GM23338 (cell line): ENCODE measurements around the gene TXNDC2. TPM values are rescaled to one million over a fixed set of nuclear protein-coding genes. Genes with fewer than 3 reads are reported as not detected.

Experiments used
- ATAC-seq: fragments of 200-7000 bp; cut with Tn5 transposase; 3 replicates; pipeline ENCODE4 v1.9.1; 2020
- DNase-seq: peaks from one replicate; pipeline ENCODE4 v3.0.0-alpha.2; 2015; ENCODE audit warnings: low spot score
- H2AFZ ChIP-seq: fragments of 200-600 bp; sonication (generic); 2 replicates; pipeline ENCODE4 v1.8.0; 2016; ENCODE audit warnings: antibody characterized with exemption, mild to moderate bottlenecking, moderate library complexity
- H3F3A ChIP-seq: fragments of 200-600 bp; sonication (generic); replicated peaks from 2 replicates; pipeline ENCODE4 v1.8.0; 2017; ENCODE audit warnings: antibody characterized with exemption, mixed run types, low read depth
- H3K27ac ChIP-seq: fragments of 200-600 bp; sonication (generic); 2 replicates; pipeline ENCODE4 v1.6.1; 2016; ENCODE audit warnings: low read depth
- H3K27me3 ChIP-seq: fragments of 200-600 bp; sonication (generic); 2 replicates; pipeline ENCODE4 v1.8.0; 2016; ENCODE audit warnings: mild to moderate bottlenecking, mixed run types, moderate library complexity; ENCODE audit not compliant: insufficient read depth
- H3K36me3 ChIP-seq: fragments of 200-600 bp; sonication (generic); 2 replicates; pipeline ENCODE4 v1.8.0; 2016; ENCODE audit warnings: mild to moderate bottlenecking; ENCODE audit not compliant: insufficient read depth
- H3K4me1 ChIP-seq: fragments of 200-600 bp; sonication (generic); 2 replicates; pipeline ENCODE4 v1.8.0; 2016; ENCODE audit warnings: mild to moderate bottlenecking, moderate library complexity; ENCODE audit not compliant: insufficient read depth
- H3K4me2 ChIP-seq: fragments of 200-600 bp; sonication (generic); 2 replicates; pipeline ENCODE4 v1.7.1; 2017; ENCODE audit warnings: mixed run types
- H3K4me3 ChIP-seq: fragments of 200-600 bp; sonication (generic); 2 replicates; pipeline ENCODE4 v1.6.1; 2016; ENCODE audit warnings: mixed run types
- H3K79me2 ChIP-seq: fragments of 200-600 bp; sonication (generic); replicated peaks from 2 replicates; pipeline ENCODE4 v1.8.0; 2017; ENCODE audit warnings: mild to moderate bottlenecking; ENCODE audit not compliant: insufficient read depth
- H3K9me2 ChIP-seq: fragments of 200-600 bp; sonication (generic); 2 replicates; pipeline ENCODE4 v1.8.0; 2017; ENCODE audit not compliant: insufficient read depth
- H4K20me1 ChIP-seq: fragments of 200-600 bp; sonication (generic); replicated peaks from 2 replicates; pipeline ENCODE4 v1.8.0; 2017; ENCODE audit warnings: mild to moderate bottlenecking; ENCODE audit not compliant: insufficient read depth
- H3K27ac Mint-ChIP-seq: 2 replicates; pipeline ENCODE4 v1.8.0; 2020; ENCODE audit warnings: inconsistent platforms, mild to moderate bottlenecking, moderate library complexity, mixed read lengths
- H3K27me3 Mint-ChIP-seq: 3 replicates; pipeline ENCODE4 v1.8.0; 2022; ENCODE audit warnings: low read depth, mild to moderate bottlenecking, moderate library complexity, mixed read lengths, inconsistent platforms; ENCODE audit not compliant: insufficient read depth, poor library complexity
- H3K36me3 Mint-ChIP-seq: 3 replicates; pipeline ENCODE4 v1.8.0; 2021; ENCODE audit warnings: low read depth, mild to moderate bottlenecking, inconsistent platforms, moderate library complexity, mixed read lengths
- H3K4me1 Mint-ChIP-seq: 3 replicates; pipeline ENCODE4 v1.8.0; 2020; ENCODE audit warnings: mild to moderate bottlenecking, inconsistent platforms, mixed read lengths
- H3K4me3 Mint-ChIP-seq: 3 replicates; pipeline ENCODE4 v1.8.0; 2021; ENCODE audit warnings: moderate library complexity, mild to moderate bottlenecking, inconsistent platforms, mixed read lengths
- H3K9me3 Mint-ChIP-seq: 3 replicates; pipeline ENCODE4 v1.8.0; 2020; ENCODE audit warnings: moderate library complexity, mild to moderate bottlenecking, inconsistent platforms, mixed read lengths
- CREB1 ChIP-seq: fragments of 250-450 bp; sonication (Bioruptor Pico); IDR thresholded peaks from 2 replicates; pipeline ENCODE4 v1.5.0; 2020; ENCODE audit warnings: low read depth, mild to moderate bottlenecking, moderate library complexity
- EZH2 ChIP-seq: fragments of 200-600 bp; sonication (generic); IDR thresholded peaks from one replicate; pipeline ENCODE4 v1.8.0; 2017; ENCODE audit warnings: antibody characterized with exemption, mild to moderate bottlenecking, low read depth; ENCODE audit not compliant: unreplicated experiment
- EZH2phosphoT487 ChIP-seq: fragments of 200-600 bp; sonication (generic); IDR thresholded peaks from one replicate; pipeline ENCODE4 v1.8.1; 2018; ENCODE audit warnings: antibody characterized with exemption; ENCODE audit not compliant: unreplicated experiment
- NANOG ChIP-seq: IDR thresholded peaks from 2 replicates; pipeline ENCODE4 v1.6.1; 2016; ENCODE audit warnings: antibody characterized with exemption, borderline replicate concordance
- STAT1 ChIP-seq: IDR thresholded peaks from one replicate; pipeline ENCODE4 v1.6.1; 2016; ENCODE audit warnings: antibody characterized with exemption; ENCODE audit not compliant: unreplicated experiment
- ZNF114 ChIP-seq: fragments of 250-450 bp; sonication (Bioruptor Pico); IDR thresholded peaks from 2 replicates; pipeline ENCODE4 v1.5.0; 2020; ENCODE audit warnings: mild to moderate bottlenecking, moderate library complexity
- ZNF331 ChIP-seq: fragments of 250-450 bp; sonication (Bioruptor Pico); IDR thresholded peaks from 2 replicates; pipeline ENCODE4 v1.5.0; 2020; ENCODE audit warnings: low read depth, mild to moderate bottlenecking, moderate library complexity
- polyA plus RNA-seq: library from polyadenylated mRNA; unstranded; fragments of >200 nt; fragmentation: Nextera tagmentation; extraction: Ambion mirVana; gene quantifications from 2 replicates; pipeline ENCODE4 v1.2.1, GENCODE V29; 2016
- total RNA-seq: library from RNA; depleted of rRNA; stranded (reverse); fragments of >200 nt; shearing (Covaris generic); gene quantifications from 2 replicates; pipeline ENCODE4 v1.2.3, GENCODE V29; 2014
- TF ChIP-seq, protein P1 (sequence below): IDR thresholded peaks from 2 replicates; pipeline ENCODE4 v1.6.1; 2016; ENCODE audit warnings: antibody characterized with exemption
- TF ChIP-seq, protein P2 (sequence below): fragments of 250-450 bp; sonication (Bioruptor Pico); IDR thresholded peaks from 2 replicates; pipeline ENCODE4 v1.5.0; 2020; ENCODE audit warnings: mild to moderate bottlenecking, moderate library complexity
- TF ChIP-seq, protein P3 (sequence below): IDR thresholded peaks from one replicate; pipeline ENCODE4 v1.6.1; 2018; ENCODE audit warnings: antibody characterized with exemption; ENCODE audit not compliant: unreplicated experiment

The TXNDC2 gene
- total and polyA plus RNA-seq, 2 experiments from 2014 or later: 0.16 TPM; not detected in 1

DNA sequence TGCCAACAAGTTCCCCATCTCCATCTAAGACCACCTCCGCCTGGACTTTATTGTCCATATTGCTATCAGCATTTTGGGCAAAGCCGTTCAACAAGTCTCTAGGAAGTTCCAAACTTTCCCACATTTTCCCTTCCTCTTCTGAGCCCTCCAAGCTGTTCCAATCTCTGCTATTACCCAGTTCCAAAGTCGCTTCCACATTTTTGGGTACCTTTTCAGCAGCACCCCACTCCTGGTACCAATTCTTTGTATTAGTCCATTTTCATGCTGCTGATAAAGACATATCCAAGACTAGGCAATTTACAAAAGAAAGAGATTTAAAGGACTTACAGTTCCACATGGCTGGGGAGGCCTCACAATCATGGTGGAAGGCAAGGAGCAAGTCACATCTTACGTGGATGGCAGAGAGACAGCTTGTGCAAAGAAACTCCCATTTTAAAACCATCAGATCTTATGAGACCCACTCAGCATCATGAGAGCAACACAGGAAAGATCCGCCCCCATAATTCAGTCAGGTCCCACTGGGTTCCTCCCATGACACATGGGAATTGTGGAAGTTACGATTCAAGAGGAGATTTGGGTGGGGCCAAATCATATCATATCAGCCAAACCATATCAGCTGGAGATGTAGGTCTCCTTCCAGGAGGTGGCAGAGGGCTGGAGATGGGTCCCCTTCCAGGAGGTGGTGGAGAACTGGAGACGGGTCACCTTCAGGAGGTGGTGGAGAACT lies 19.8 kb upstream of the TXNDC2 start:
- ATAC-seq (no peak), DNase-seq (no peak)
- H3K36me3 Mint-ChIP-seq: peaks cover 16% of the 10 kb centered on the region
- TF ChIP-seq EZH2 (no peak), STAT1 (no peak)
- TF ChIP-seq, protein P1, sequence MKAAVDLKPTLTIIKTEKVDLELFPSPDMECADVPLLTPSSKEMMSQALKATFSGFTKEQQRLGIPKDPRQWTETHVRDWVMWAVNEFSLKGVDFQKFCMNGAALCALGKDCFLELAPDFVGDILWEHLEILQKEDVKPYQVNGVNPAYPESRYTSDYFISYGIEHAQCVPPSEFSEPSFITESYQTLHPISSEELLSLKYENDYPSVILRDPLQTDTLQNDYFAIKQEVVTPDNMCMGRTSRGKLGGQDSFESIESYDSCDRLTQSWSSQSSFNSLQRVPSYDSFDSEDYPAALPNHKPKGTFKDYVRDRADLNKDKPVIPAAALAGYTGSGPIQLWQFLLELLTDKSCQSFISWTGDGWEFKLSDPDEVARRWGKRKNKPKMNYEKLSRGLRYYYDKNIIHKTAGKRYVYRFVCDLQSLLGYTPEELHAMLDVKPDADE: no peak
- H3K27me3 Mint-ChIP-seq: peaks cover 11% of the 10 kb centered on the region
- H3K27ac ChIP-seq: no peak overlapping the region
- peaks cover 11% of the 10 kb centered on the region; the same call in 1 of the 2 replicates for H3K36me3 ChIP-seq
- no peaks in the 10 kb centered on the region for H3K9me2 ChIP-seq
- no peaks in the 10 kb centered on the region for H3F3A ChIP-seq
- peaks cover 22% of the 10 kb centered on the region for H3K9me3 Mint-ChIP-seq
- no peaks in the 10 kb centered on the region for H3K27me3 ChIP-seq
- no peak overlapping the region for H3K4me3 ChIP-seq
- H3K4me1 ChIP-seq: peaks cover 9% of the 10 kb centered on the region
- H3K4me2 ChIP-seq: no peak overlapping the region
- H4K20me1 ChIP-seq: no peaks in the 10 kb centered on the region
- peaks cover 21% of the 10 kb centered on the region for H3K4me1 Mint-ChIP-seq
- no peak overlapping the region for H3K27ac Mint-ChIP-seq
- no peak overlapping the region for H2AFZ ChIP-seq
- no peaks in the 10 kb centered on the region for H3K79me2 ChIP-seq
- no peak overlapping the region for H3K4me3 Mint-ChIP-seq

DNA sequence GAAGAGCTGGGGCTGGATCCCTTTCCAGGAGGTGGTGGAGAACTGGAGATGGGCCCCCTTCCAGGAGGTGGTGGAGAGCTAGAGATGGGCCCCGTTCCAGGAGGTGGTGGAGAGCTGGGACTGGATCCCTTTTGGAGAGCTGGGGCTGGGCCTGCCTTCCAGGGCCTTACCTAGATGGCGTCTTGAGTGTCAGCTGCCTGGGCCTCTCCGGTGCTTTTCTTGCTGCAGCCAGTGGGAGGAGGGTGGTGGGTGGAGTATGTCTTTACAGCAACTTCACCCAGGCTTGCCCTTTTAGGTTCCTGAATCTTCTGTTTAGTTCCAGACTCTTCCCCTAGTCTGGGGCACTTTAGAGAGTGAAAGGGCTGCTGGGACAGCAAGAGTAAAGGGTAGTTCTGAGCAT lies 19.1 kb upstream of the TXNDC2 start:
- no peak overlapping the region for H3K4me3 ChIP-seq
- no peak overlapping the region for H3K4me3 Mint-ChIP-seq
- peaks cover 9% of the 10 kb centered on the region for H3K4me1 ChIP-seq
- H3K27ac Mint-ChIP-seq: no peak overlapping the region
- no peaks in the 10 kb centered on the region for H4K20me1 ChIP-seq
- peaks cover 22% of the 10 kb centered on the region for H3K9me3 Mint-ChIP-seq
- no peaks in the 10 kb centered on the region for H3K27me3 ChIP-seq
- no peak overlapping the region for H3K4me2 ChIP-seq
- no peak overlapping the region for H3K27ac ChIP-seq
- no peak overlapping the region for H2AFZ ChIP-seq
- ATAC-seq (no peak), DNase-seq (no peak)
- peaks cover 14% of the 10 kb centered on the region for H3K27me3 Mint-ChIP-seq
- no peaks in the 10 kb centered on the region for H3F3A ChIP-seq
- H3K36me3 ChIP-seq: peaks cover 11% of the 10 kb centered on the region; the same call in 1 of the 2 replicates
- H3K4me1 Mint-ChIP-seq: peaks cover 26% of the 10 kb centered on the region
- H3K9me2 ChIP-seq: no peaks in the 10 kb centered on the region
- peaks cover 16% of the 10 kb centered on the region for H3K36me3 Mint-ChIP-seq
- no peak for TF ChIP-seq CREB1 (CRISPR knock-in tag)
- no peak for TF ChIP-seq EZH2phosphoT487
- no peak for TF ChIP-seq NANOG
- TF ChIP-seq, protein P2, sequence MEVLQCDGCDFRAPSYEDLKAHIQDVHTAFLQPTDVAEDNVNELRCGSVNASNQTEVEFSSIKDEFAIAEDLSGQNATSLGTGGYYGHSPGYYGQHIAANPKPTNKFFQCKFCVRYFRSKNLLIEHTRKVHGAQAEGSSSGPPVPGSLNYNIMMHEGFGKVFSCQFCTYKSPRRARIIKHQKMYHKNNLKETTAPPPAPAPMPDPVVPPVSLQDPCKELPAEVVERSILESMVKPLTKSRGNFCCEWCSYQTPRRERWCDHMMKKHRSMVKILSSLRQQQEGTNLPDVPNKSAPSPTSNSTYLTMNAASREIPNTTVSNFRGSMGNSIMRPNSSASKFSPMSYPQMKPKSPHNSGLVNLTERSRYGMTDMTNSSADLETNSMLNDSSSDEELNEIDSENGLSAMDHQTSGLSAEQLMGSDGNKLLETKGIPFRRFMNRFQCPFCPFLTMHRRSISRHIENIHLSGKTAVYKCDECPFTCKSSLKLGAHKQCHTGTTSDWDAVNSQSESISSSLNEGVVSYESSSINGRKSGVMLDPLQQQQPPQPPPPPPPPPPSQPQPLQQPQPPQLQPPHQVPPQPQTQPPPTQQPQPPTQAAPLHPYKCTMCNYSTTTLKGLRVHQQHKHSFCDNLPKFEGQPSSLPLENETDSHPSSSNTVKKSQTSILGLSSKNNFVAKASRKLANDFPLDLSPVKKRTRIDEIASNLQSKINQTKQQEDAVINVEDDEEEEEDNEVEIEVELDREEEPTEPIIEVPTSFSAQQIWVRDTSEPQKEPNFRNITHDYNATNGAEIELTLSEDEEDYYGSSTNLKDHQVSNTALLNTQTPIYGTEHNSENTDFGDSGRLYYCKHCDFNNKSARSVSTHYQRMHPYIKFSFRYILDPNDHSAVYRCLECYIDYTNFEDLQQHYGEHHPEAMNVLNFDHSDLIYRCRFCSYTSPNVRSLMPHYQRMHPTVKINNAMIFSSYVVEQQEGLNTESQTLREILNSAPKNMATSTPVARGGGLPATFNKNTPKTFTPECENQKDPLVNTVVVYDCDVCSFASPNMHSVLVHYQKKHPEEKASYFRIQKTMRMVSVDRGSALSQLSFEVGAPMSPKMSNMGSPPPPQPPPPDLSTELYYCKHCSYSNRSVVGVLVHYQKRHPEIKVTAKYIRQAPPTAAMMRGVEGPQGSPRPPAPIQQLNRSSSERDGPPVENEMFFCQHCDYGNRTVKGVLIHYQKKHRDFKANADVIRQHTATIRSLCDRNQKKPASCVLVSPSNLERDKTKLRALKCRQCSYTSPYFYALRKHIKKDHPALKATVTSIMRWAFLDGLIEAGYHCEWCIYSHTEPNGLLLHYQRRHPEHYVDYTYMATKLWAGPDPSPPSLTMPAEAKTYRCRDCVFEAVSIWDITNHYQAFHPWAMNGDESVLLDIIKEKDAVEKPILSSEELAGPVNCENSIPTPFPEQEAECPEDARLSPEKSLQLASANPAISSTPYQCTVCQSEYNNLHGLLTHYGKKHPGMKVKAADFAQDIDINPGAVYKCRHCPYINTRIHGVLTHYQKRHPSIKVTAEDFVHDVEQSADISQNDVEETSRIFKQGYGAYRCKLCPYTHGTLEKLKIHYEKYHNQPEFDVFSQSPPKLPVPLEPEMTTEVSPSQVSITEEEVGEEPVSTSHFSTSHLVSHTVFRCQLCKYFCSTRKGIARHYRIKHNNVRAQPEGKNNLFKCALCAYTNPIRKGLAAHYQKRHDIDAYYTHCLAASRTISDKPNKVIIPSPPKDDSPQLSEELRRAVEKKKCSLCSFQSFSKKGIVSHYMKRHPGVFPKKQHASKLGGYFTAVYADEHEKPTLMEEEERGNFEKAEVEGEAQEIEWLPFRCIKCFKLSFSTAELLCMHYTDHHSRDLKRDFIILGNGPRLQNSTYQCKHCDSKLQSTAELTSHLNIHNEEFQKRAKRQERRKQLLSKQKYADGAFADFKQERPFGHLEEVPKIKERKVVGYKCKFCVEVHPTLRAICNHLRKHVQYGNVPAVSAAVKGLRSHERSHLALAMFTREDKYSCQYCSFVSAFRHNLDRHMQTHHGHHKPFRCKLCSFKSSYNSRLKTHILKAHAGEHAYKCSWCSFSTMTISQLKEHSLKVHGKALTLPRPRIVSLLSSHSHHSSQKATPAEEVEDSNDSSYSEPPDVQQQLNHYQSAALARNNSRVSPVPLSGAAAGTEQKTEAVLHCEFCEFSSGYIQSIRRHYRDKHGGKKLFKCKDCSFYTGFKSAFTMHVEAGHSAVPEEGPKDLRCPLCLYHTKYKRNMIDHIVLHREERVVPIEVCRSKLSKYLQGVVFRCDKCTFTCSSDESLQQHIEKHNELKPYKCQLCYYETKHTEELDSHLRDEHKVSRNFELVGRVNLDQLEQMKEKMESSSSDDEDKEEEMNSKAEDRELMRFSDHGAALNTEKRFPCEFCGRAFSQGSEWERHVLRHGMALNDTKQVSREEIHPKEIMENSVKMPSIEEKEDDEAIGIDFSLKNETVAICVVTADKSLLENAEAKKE: no peak
- no peak for TF ChIP-seq ZNF114
- no peak for TF ChIP-seq EZH2
- TF ChIP-seq, protein P3, sequence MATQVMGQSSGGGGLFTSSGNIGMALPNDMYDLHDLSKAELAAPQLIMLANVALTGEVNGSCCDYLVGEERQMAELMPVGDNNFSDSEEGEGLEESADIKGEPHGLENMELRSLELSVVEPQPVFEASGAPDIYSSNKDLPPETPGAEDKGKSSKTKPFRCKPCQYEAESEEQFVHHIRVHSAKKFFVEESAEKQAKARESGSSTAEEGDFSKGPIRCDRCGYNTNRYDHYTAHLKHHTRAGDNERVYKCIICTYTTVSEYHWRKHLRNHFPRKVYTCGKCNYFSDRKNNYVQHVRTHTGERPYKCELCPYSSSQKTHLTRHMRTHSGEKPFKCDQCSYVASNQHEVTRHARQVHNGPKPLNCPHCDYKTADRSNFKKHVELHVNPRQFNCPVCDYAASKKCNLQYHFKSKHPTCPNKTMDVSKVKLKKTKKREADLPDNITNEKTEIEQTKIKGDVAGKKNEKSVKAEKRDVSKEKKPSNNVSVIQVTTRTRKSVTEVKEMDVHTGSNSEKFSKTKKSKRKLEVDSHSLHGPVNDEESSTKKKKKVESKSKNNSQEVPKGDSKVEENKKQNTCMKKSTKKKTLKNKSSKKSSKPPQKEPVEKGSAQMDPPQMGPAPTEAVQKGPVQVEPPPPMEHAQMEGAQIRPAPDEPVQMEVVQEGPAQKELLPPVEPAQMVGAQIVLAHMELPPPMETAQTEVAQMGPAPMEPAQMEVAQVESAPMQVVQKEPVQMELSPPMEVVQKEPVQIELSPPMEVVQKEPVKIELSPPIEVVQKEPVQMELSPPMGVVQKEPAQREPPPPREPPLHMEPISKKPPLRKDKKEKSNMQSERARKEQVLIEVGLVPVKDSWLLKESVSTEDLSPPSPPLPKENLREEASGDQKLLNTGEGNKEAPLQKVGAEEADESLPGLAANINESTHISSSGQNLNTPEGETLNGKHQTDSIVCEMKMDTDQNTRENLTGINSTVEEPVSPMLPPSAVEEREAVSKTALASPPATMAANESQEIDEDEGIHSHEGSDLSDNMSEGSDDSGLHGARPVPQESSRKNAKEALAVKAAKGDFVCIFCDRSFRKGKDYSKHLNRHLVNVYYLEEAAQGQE: no peak
- no peak for TF ChIP-seq ZNF331 (CRISPR knock-in tag)
- H3K79me2 ChIP-seq: no peaks in the 10 kb centered on the region
